Measurements from ENCODE around the gene TMEM120A.

DNA sequence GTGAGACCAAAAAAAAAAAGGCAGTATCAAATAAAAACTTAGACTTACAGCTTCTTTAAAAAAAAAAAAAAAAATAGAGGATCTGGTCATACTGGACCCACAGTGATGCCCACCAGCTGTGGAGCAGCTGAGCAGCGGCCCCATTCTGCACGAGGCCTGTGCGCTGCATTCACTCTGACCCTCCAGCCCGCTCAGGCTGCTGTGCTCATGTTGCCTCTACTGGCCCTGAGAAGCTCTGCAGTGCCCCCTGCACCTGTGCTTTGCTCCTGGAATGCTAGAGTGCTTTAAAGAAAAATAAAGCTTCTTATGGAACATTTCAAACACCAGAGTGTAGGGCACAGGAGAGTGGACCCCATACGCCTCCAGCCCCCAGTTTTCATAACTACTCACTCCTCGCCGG lies 33.2 kb downstream of the TMEM120A start:
- no peak for TF ChIP-seq ZNF274 (IDR thresholded peaks at IDR 0.05; ENCODE audit: low read depth, low read length)
- no peak for TF ChIP-seq SUZ12 (IDR thresholded peaks at IDR 0.05; ENCODE audit: extremely low read depth, insufficient read depth, insufficient read length)
- TF ChIP-seq YY1 (IDR thresholded peaks at IDR 0.05; ENCODE audit: insufficient read depth, insufficient read length) = no peak
